OCI-M2 (cell line): Measurements from ENCODE around the gene C17orf100.
"Not testable (repeated sequence)": the region's sequence is repeated elsewhere in the genome, so short reads cannot be mapped to it uniquely, and the experiment has no call there.

Experiments used
- DNase-seq: peaks from one replicate; lab custom pipeline; 2025; ENCODE audit not compliant: unreplicated experiment; lab: John Stamatoyannopoulos, UW

C17orf100 gene

DNA sequence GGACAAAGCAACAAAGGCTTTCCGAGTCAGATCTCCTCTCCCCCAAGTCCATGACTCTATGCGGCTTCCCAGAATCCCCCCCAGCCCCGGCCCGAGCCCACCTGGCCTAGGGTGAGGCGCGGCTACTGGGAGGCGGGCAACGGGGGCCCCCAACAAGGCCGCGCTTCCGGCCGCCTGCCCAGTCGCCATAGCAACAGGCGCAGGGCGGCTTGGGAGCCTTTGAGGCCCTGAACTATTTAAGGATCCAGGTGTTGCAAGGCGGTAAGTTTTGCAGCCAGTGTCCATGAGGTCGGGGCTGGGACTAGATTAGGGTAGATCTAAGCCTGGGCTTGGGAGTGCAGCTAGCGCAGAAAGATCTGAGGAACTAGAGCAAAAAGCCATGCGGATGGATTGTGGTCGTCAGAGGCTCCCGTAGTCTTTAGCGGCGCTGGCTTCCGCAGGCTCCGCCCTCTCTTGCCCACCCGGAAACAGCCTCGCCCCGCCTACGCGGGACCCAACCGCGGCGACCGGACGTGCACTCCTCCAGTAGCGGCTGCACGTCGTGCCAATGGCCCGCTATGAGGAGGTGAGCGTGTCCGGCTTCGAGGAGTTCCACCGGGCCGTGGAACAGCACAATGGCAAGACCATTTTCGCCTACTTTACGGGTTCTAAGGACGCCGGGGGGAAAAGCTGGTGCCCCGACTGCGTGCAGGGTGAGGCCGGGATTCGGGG, 10.9 kb upstream of the C17orf100 start, which contains the start of the genes KIAA0753 and TXNDC17:
Gene KIAA0753, minus strand, starts transcription at position 176 of the 711 bp plus-strand sequence. CDS start 5,608 bp downstream, outside the sequence.
Gene TXNDC17, plus strand, starts transcription at position 525 of the 711 bp plus-strand sequence. Its CDS starts 23 bp downstream, at position 548.
- peak; percentile 64 for DNase-seq

DNA sequence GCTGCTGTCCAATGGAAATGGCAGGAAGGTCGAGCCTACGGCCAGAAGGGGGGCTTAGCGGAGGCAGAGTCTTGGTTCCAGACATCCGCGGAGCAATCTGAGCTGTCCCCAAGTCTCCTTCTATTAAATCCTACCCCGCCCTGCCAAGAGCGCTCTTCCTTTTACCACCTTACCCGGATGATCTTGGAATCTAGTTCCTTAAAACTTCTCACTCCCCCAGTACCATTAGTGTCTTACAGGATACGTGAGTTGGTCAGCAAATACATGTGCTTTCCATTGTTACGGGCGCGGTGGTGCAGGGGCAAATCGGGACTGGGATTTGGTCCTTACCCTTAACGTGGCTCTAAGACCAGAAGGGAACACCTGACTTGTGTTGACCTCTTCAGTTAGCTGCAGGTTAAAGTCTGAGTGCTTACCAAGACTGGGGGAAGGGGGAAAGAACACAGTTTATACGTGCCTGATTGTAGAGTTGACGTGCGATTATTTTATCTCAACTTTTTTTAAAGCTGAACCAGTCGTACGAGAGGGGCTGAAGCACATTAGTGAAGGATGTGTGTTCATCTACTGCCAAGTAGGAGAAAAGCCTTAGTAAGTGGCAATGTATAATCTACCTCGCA, 10.2 kb upstream of the C17orf100 start:
- DNase-seq: no peak

DNA sequence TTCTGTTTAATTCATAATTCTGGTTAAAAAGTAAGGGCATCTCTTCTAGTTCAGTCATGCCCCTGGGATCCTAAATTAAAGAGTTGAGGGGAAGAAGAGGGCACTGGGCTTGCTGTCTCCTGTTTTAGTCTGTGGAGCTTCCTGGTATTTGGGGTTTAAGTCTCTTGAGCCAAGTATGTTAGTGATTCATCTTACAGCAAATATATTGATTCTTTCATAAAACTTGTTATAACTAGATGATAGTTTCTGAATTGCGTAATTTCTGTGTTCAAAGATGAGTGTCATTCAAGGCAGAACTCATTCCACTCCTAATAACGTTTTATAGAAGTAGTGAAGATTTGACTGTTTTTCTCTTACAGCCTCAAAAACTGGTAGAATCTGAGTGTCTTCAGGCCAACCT, 9.0 kb upstream of the C17orf100 start:
- no peak for DNase-seq

DNA sequence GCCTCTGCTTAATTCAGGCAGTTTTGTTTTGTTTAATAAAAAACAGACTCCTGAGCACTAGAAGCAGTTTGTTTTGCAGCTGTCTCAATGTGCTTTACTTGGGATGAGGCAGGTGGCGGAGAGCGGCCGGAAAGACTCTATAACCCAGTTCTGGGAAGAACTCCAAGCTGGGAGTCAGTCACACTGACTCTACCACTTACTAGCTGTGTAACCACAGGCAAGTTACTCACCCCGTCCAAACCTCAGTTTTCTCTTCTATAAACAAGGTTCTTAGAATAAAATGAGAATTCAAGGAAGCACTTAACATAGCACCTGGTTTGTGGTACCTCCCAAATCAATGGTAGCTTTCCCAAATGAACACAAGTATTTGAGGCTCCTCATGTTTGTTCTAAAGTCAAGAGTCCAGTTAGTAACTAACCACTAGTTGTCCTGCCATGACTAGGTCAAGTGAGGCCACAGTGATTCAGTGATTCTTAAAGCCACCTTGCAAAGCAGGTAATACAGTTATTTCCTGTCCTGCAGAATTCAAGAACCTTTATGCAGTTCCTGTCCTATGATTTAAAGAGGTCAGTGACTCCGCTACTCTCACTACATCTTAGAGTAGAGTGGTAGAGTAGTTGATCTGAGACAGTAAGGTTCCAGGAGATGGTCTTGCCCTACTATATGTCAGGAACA, 8.0 kb upstream of the C17orf100 start:
- DNase-seq: no peak

DNA sequence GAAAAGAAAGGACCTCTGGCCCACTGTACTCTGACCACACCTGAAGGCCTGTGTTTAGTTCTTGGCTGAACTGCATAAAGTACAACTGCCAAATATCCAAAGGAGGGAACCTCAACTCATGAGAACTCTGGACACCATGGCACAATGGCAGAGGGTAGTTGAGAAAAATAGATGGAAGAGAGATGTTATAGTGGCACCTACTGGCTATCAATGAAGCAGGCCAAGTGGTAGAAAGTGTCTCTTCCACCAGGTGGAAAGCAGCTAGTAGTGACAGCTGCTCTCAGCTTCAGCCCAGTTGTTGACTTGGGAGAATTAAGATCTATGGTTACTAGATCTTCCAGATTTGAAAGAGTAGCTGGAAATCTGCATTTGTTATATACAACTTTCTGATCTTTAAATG, 3.4 kb upstream of the C17orf100 start:
- DNase-seq: no peak

DNA sequence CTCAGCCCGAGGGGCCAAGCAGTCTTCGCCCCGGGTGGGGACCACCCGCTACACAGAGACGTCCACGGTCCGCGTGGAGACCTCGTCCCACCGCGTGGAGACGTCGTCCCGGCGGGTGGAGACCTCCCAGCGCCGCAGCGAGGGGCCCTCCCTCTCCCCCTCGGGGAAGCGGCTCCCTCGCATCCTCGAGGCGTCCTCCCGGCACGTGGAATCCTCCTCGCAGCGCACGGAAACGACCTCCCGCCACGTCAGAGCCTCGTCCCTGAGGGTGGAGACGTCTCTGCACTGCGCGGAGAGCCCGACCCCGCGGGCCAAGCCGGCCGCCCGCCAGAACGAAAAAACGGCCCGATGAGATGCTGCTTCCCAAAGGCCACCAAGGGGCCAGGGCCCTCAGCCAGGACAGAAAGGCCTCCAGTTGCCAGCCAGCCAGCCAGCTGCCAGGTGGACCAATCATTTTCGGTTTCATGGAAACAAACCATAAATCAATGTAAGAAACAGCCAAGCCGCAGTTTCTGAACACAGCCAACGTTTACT, 424 bp downstream of the C17orf100 start:
- no peak for DNase-seq

DNA sequence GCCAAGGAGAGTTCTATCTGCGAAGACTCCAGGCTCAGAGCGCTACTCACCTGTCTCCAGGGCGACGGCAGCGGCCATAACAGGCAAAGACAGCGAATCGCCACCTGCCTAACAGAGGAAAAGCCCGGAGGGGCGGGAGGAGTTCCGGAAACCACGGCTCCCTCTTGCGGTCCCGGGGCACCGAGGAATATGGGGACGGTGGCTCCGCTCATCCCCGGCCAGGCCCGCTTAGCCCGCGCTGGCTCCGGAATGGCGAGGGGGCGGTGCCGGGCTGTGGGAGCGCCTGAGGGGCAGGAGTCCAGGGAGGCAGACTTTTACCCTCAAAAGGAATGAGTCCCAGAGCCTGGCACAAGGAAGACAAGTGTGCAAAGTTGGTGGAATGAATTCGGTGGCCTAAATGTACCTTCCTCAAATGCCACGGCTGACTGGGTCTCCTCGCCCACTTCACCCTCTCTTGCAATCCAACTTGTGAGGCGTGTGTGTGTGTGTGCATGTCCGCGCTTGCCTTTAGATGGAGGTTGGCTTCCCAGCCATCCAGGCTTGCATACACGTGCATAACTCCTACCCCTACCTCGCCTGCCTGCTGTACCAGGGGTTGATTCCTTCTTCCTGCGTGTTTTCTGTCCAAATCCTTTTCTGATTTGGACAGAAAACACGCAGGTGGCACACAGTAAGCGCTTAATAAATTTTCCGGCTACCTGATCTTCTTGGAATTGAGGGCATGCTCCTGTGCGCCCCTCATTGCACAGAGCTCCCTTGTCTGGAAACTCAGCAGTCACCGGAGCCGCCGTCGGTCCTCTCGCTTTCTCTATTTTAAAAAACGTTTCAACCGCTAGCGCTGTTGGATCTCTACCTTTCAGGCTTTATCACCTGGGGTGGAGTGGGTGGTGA, 3.5 kb downstream of the C17orf100 start:
- DNase-seq: no peak

DNA sequence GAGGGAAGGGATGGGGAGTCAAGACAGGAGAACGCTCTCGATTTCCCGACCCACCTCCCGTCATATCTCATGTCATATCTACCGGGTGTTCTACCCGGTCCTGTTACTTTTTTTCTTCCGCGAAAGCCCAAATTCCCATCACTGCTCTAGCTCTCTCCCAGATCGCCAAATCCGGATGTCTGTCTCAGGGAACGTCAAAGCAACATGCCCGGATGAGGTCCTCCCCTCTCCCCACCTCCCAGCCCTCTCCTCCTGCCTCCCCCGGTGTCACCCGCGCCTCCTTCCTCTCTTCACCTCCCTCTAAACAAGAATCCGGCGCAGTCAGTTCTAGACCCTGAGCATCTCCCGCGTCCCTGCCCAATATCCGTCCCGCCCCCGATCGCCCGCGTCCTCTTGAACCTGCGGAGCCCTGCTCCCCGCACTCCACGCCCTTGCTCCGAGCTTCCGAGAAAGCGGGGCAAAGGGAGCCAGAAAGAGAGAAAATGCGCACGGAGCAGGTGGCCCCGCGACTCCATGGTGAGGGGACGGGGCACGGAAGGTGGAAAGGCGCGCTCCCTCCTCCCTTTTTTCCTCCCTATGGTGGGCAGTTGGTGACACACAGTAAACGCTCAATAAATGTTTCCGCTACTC, 4.3 kb downstream of the C17orf100 start:
- not testable (repeated sequence) for DNase-seq

DNA sequence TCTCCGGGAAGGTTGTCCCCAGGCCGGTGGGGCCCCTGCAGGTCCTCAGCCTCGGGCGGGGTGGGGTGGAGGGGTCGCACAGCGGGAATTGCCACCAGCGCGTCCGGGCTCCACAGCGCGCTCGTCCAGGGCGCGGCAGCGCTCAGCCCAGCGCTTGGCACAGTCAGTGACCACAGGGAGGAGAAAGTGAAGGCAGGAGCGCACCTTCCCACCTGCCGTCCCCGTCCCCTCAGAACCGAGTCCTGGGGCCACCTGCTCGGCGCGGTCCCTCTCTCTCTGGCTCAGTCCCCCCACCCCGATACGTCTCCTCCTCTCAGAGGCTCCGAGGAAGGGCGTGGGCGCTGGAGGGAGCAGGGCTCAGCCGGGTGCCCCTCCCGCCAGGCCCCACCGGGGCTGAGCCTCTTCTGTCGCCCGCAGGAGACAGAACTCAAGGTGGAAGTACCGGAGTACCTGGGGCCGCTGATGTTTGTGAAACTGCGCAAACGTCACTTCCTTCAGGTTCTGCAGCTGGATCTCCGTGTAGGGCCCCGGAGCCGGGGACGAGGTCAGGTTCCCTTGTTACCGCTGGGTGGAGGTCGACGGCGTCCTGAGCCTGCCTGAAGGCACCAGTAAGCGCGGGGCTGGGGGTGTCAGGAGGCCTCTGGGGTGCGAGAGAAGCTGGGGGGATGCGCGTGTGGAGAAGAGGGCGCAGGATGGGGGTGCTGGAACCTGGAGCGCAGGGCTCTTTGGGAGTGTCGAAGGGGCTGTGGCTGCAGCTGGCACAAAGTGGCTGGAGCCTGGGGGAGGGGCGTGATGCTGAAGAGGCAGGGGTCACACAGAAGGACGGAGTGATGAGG, 5.5 kb downstream of the C17orf100 start:
- not testable (repeated sequence) for DNase-seq

DNA sequence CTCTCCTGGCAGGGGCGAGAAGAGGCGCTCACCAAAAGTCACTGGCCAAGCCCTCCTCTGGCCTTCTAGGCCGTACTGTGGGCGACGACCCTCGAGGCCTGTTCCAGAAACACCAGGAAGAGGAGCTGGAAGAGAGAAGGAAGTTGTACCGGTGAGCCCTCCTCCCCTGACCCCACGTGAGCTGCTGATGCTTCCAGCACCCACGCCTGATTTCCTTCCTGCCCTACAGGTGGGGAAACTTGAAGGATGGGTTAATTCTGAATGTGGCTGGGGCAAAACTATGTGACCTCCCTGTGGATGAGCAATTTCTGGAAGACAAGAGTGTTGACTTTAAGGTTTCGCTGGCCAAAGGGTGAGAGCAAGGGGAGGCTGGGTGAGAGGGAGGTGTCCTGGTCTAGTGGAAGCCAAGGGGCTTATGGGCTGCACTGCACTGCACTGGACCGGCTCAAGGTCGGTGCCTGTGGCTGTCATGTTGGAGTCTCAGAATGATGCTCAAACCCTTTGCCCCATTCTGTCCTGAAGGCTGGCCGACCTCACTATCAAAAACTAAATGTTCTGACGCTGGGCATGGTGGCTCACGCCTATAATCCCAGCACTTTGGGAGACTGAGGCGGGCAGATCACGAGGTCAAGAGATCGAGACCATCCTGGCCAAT, 6.2 kb downstream of the C17orf100 start:
- no peak for DNase-seq

DNA sequence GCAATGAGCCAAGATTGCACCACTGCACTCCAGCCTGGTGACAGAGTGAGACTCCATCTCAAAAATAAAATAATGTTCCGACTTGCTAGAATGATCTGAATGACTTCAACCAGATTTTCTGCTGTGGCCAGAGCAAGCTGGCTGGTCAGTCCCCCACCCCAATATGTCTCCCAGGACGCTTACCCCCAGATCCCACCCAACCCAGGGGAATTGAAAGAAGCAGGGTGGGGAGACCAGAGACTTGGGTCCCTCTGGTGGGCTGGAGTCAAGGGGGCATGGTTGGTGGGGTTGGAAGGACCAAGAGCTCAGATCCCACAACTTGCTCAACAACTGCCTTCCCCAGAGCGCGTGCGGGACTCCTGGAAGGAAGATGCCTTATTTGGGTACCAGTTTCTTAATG, 6.8 kb downstream of the C17orf100 start:
- DNase-seq: not testable (repeated sequence)

DNA sequence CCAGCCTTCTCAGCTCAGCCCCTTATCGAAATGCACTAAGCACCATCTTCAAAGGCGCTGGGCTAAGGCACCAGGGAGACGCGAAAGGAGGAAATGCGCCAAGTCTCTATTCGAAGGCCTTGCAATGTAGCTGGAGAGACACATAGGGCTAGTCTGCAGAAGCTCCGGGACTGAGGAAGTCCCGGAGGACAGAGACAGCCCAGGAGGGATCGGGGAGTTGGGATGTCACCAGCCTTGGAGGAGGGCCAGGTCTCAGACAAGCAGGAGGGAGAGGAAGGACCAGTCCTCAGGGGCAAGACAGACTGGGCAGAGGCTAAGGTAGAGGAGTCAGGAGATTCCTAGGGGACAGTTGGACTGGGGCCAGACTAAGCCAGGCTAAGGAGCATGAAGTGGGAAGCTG, 8.5 kb downstream of the C17orf100 start:
- no peak for DNase-seq

DNA sequence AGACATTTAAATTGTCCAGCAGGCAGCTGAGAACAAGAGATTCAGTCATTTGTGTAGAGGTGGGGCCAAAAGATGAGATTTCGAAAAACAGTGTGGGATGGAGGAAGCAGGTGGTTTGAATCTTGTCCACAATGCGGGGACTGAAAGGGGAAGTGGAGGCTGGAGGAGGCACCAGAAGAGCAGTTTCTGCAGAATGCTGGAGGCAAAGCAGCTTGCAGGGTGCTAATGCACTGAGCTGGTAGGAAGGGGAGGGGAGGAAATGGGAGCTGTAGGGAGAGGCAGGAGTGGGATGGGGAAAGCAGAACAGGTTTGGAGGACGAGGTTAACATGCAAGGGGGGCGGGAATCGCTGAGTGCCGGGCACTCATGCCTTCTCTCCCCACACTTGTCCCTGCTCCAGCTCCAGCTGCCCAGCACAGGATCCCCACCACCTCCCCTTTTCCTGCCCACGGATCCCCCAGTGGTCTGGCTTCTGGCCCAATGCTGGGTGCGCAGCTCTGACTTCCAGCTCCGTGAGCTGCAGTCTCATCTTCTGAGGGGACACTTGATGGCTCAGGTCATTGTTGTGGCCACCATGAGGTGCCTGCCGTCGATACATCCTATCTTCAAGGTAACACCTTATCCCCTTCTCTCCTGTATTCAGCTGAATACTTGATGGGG, 9.4 kb downstream of the C17orf100 start:
- no peak for DNase-seq

DNA sequence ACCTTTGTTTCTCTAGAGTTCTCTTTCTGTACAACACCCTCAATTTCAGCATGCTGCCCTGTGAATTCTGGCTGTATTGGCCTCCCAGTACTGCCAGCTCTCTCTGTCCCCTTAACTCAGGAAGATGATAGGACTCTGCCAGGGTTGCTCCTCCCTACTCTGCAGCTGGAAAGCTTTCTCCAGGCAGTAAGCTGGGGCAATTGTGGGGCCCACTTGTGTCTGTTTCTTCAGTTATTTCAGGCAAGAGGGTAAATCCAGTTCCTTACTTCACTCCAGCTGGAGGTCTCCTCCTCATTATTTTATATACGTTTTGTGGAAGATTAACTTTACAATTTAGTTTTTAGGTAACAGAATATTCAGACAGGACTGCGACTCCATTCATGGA, 9.9 kb downstream of the C17orf100 start:
- no peak for DNase-seq

DNA sequence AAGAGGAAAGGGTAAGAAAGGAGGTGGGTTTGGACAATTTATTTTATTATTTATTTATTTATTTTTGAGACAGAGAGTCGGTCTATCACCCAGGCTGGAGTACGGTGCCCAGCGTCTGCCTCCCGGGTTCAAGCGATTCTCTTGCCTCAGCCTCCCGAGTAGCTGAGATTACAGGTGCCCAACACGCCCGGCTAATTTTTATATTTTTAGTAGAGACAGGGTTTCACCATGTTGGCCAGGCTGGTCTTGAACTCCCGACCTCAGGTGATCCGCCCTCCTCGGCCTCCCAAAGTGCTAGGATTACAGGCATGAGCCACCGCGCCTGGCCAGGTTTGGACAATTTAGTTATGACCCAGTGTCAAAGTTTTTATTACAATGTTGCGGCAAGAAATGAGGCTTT, 11.6 kb downstream of the C17orf100 start:
- DNase-seq: not testable (repeated sequence)

DNA sequence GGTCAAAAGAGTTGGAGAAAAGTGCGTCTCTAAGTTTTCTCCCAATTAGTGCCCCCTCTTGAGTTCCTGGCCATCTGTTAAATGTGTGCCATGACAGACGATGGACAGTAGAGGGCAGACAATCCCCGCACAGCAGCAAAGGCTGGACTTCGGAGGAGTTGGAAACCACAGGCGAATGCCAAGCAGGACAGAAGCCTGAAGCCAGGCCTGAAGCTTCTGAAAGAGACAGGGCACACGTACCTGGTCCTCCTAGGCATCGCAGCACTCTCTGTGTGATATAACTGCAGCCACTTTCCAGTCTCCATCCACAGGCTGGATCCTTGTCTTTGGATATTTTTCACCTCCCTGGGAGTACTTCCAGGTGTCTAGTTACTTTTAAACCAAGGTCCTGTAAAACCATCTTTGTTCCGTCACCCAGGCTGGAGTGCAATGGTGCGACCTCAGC, 14.5 kb downstream of the C17orf100 start:
- no peak for DNase-seq

DNA sequence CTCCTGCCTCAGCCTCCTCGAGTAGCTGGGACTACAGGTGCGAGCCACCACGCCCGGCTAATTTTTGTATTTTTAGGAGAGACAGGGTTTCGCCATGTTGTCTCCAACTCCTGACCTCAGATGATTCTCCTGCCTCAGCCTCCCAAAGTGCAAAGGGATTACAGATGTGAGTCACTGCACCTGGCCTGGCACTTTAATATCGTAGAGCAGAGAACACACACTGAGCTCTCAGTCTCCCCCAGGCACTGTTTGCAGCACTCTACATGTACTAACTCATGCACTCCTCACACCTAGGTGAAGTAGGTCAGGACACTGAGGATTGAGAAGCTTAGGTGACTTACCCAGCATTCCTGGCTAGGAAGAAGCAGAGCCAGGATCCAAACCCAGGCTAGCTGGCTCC, 15.0 kb downstream of the C17orf100 start:
- no peak for DNase-seq

DNA sequence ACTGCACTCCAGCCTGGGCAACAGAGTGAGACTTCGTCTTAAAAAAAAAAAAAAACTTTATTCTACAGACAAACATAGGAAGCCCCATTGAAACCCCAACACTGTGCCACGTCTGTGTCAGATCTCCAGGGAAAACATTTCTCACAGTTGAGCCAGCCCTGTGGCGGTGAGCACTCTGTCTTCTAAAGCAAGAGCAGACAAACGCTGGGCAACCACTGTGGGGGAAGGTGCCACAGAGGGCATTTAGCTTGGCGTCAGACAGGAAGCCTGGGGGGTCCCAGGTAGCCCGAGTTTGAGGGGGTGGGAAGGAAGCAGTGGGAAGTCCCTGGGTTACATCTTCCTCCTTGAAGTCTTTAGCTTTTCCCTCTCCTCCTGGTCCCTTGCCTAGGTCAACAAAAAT, 16.0 kb downstream of the C17orf100 start:
- DNase-seq: no peak
